Esophagus muscularis mucosa (tissue), 4 donors: ENCODE data around the gene CLIC2. TPM values are rescaled to one million over a fixed set of nuclear protein-coding genes. Genes with fewer than 3 reads are reported as not detected.
"Not testable (repeated sequence)": the region's sequence is repeated elsewhere in the genome, so short reads cannot be mapped to it uniquely, and the experiment has no call there.

ENCODE experiments used
- DNase-seq: peaks from one replicate; pipeline ENCODE4 v3.0.0-alpha.2; 2017; ENCODE audit errors: extremely low spot score
- H3K27ac ChIP-seq, 4 donors: fragments of 200-600 bp; sonication (generic); replicated peaks in 1 of 4; 1 replicate in 3 of 4; 2 replicates in 1 of 4; pipeline ENCODE4 v1.5.1; 2016 to 2019; ENCODE audit warnings: mild to moderate bottlenecking in 1 of 4
- H3K27me3 ChIP-seq, 4 donors: fragments of 200-600 bp; sonication (generic); one replicate each; pipeline versions ENCODE4 v1.5.1 to v1.6.0; 2016 to 2019
- H3K36me3 ChIP-seq, 4 donors: fragments of 200-600 bp; sonication (generic); one replicate each; pipeline ENCODE4 v1.5.1; 2016 to 2019
- H3K4me1 ChIP-seq, 4 donors: fragments of 200-600 bp; sonication (generic); one replicate each; pipeline ENCODE4 v1.5.1; 2016 to 2019
- H3K4me3 ChIP-seq, 4 donors: fragments of 200-600 bp; sonication (generic); 1 replicate in 2 of 4; 2 replicates in 2 of 4; pipeline ENCODE4 v1.5.1; 2016 to 2019; ENCODE audit warnings: mild to moderate bottlenecking in 4 of 4, moderate library complexity in 1 of 4
- H3K9me3 ChIP-seq, 4 donors: fragments of 200-600 bp; sonication (generic); 1 replicate in 3 of 4; 2 replicates in 1 of 4; pipeline ENCODE4 v1.5.1; 2016 to 2019
- EP300 ChIP-seq: sonication (generic); formaldehyde crosslinking; IDR thresholded peaks from one replicate; pipeline ENCODE4 v1.6.1; 2017; ENCODE audit warnings: antibody characterized with exemption
- POLR2A ChIP-seq: fragments of 450-650 bp; IDR thresholded peaks from one replicate; pipeline ENCODE4 v1.6.1; 2017; ENCODE audit warnings: antibody characterized with exemption, moderate library complexity, mild to moderate bottlenecking, low read depth
- POLR2AphosphoS5 ChIP-seq, 2 donors: sonication (generic); formaldehyde crosslinking; IDR thresholded peaks; one replicate each; pipeline ENCODE4 v1.6.1; 2017; ENCODE audit warnings: antibody characterized with exemption in 2 of 2
- WGBS: methylation state at CpG from one replicate; pipeline ENCODE4 v1.1.5; 2018; 5-methylcytosine and 5-hydroxymethylcytosine counted together
- intact Hi-C: fragments of 100-400 bp; cut with DNase I; formaldehyde crosslinking; loops from one replicate; pipeline ENCODE4 v1.15.1; 2023
- total RNA-seq, 4 donors: library from RNA; depleted of rRNA; stranded (reverse); fragments of >200 nt; gene quantifications; one replicate each; pipeline versions ENCODE4 v1.1.0 to v1.2.1, GENCODE V29; 2016
- TF ChIP-seq, protein P1 (sequence below), 3 experiments: fragments of 200-600 bp in 2 of 3; fragments of 450-650 bp in 1 of 3; sonication (generic) in 2 of 3; IDR thresholded peaks; one replicate each; pipeline ENCODE4 v1.5.1; 2017 to 2019; ENCODE audit warnings: antibody characterized with exemption in 3 of 3, mild to moderate bottlenecking in 2 of 3, moderate library complexity in 1 of 3

Gene CLIC2
- total RNA-seq: 10 to 100 TPM; 12.0 to 17.1 (median 12.8) TPM

GRCh38 chrX:155334486-155335336 is at the start of gene CLIC2:
Gene CLIC2 (minus strand): TSS chrX:155334614. CDS start chrX:155334427, 187 bp downstream.
- TF ChIP-seq, protein P1, sequence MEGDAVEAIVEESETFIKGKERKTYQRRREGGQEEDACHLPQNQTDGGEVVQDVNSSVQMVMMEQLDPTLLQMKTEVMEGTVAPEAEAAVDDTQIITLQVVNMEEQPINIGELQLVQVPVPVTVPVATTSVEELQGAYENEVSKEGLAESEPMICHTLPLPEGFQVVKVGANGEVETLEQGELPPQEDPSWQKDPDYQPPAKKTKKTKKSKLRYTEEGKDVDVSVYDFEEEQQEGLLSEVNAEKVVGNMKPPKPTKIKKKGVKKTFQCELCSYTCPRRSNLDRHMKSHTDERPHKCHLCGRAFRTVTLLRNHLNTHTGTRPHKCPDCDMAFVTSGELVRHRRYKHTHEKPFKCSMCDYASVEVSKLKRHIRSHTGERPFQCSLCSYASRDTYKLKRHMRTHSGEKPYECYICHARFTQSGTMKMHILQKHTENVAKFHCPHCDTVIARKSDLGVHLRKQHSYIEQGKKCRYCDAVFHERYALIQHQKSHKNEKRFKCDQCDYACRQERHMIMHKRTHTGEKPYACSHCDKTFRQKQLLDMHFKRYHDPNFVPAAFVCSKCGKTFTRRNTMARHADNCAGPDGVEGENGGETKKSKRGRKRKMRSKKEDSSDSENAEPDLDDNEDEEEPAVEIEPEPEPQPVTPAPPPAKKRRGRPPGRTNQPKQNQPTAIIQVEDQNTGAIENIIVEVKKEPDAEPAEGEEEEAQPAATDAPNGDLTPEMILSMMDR (IDR thresholded peaks at IDR 0.05): no peak
- TF ChIP-seq POLR2AphosphoS5 (IDR thresholded peaks at IDR 0.05): peak; percentile 34 to 72
- no peak for TF ChIP-seq POLR2A
- no peak for TF ChIP-seq EP300
- no peaks in the 10 kb centered on the region for H3K36me3 ChIP-seq
- no peaks in the 10 kb centered on the region for H3K9me3 ChIP-seq
- peak within 1 kb of the TSS; percentile 34 to 47 (median 40) for H3K4me3 ChIP-seq
- DNase-seq: no peak
- peak within 1 kb of the TSS; percentile 26 to 54 (median 42) for H3K27ac ChIP-seq
- H3K27me3 ChIP-seq: no peaks in the 10 kb centered on the region
- 49% methylated on average over 5 of the region's 5 CpGs for WGBS
- intact Hi-C loops: no loop called here
- no peaks in the 10 kb centered on the region for H3K4me1 ChIP-seq

GRCh38 chrX:155382529-155382967 is 48.1 kb upstream of the CLIC2 start:
- DNase-seq, H3K27me3 ChIP-seq, intact Hi-C loops, H3K36me3 ChIP-seq, H3K4me1 ChIP-seq, H3K9me3 ChIP-seq, H3K4me3 ChIP-seq, H3K27ac ChIP-seq: not testable (repeated sequence)
- no CpG with 5 or more reads among the region's 64 CpGs for WGBS

DNA sequence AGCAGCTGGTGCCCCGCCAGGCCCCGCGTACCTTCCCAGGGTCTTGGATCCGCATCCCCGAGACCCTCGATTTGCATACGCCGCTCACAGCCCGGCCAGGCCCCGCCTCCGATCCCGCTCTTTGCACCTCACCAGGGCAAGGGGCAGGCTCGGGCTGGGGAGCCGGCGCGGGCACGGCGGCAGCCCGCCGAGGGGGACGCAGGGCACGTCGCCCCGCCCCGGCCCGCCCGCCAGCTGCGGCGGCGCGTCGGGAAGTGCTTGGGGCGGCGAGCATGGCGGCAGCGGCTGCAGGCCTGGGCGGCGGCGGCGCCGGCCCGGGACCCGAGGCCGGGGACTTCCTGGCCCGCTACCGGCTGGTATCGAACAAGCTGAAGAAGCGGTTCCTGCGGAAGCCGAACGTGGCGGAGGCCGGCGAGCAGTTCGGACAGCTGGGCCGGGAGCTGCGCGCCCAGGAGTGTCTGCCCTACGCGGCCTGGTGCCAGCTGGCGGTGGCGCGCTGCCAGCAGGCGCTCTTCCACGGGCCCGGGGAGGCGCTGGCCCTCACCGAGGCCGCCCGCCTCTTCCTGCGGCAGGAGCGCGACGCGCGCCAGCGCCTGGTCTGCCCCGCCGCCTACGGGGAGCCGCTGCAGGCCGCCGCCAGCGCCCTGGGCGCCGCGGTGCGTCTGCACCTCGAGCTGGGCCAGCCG is 47.6 kb upstream of the CLIC2 start, which contains the start of gene F8A2:
Gene F8A2 (plus strand): TSS at position 253 of the 686 bp plus-strand sequence. CDS start 20 bp downstream, at position 273.
- H3K36me3 ChIP-seq, intact Hi-C loops, H3K4me1 ChIP-seq, H3K9me3 ChIP-seq, H3K4me3 ChIP-seq, H3K27ac ChIP-seq, H3K27me3 ChIP-seq, DNase-seq: not testable (repeated sequence)
- WGBS: no CpG with 5 or more reads among the region's 90 CpGs

DNA sequence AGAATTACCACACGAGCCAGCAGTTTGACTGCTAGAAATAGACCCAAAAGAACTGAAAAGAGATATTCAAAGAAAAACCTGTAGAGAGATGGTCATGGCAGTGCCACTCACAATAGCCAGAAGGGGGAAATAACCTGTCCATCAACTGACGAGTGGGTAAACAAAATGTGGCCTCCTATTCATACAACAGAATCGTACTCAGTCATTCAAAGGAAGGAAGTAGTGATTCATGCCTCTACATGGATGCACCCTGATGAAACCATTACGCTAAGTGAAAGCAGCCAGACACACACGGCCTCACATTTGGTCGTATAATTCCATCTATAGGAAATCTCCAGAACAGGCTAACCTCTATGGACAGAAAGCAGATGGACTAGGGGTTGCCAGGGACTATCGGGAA is 45.4 kb upstream of the CLIC2 start:
- H3K27ac ChIP-seq, H3K4me3 ChIP-seq, H3K36me3 ChIP-seq, H3K4me1 ChIP-seq, H3K27me3 ChIP-seq, H3K9me3 ChIP-seq, DNase-seq, intact Hi-C loops: not testable (repeated sequence)
- no CpG with 5 or more reads among the region's 7 CpGs for WGBS

- H3K9me3 ChIP-seq, H3K27me3 ChIP-seq, DNase-seq, H3K27ac ChIP-seq, H3K36me3 ChIP-seq, intact Hi-C loops, H3K4me3 ChIP-seq, H3K4me1 ChIP-seq: not testable (repeated sequence)
- no CpG with 5 or more reads among the region's 9 CpGs for WGBS
These were observed 39.5 kb upstream of the CLIC2 start for GRCh38 chrX:155373777-155374458.

- DNase-seq, H3K27ac ChIP-seq, H3K9me3 ChIP-seq, H3K4me3 ChIP-seq, H3K4me1 ChIP-seq, H3K27me3 ChIP-seq, intact Hi-C loops, H3K36me3 ChIP-seq: not testable (repeated sequence)
- WGBS: no CpG with 5 or more reads among the region's 7 CpGs
These were observed 29.3 kb upstream of the CLIC2 start for GRCh38 chrX:155363712-155364111.

DNA sequence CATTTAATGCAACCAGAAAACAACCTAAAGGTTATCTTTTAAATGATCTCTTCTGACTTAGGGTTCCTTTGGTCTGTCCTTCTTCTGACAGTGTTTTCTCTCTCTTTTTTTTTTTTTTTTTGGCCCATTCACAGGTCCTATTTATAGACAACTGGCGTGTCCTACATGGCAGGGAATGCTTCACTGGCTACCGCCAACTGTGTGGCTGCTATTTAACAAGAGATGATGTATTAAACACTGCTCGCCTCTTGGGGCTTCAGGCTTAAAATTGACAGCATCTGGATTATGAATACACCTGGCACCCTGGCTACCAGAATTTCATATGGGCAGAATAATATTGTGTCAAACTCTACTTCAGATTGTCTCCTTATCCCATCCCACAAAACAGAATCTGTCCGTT is 15.0 kb upstream of the CLIC2 start:
- WGBS: no CpG with 5 or more reads among the region's 4 CpGs
- H3K36me3 ChIP-seq, H3K4me3 ChIP-seq, H3K27ac ChIP-seq, H3K27me3 ChIP-seq, intact Hi-C loops, DNase-seq, H3K9me3 ChIP-seq, H3K4me1 ChIP-seq: not testable (repeated sequence)

DNA sequence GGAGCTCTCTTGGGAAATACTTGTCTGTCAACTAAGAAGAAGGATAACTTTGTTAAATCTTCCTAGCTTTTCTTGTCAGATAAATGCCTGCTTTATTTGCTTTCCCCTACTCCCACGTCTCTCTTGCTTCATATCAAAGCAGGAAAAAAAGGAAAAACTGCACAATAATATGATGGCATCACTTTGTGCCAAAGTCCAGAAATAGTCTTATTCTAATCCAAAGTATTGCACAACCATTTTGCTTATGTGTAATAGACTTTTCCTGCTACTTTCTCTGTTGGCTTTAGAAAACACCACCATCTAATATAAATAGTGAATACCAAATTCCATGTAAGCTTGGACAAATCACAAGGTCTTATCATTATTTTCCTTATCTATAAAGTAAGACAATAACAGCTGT is 11.3 kb upstream of the CLIC2 start:
- intact Hi-C loops, H3K4me1 ChIP-seq, H3K36me3 ChIP-seq, DNase-seq, H3K27me3 ChIP-seq, H3K27ac ChIP-seq, H3K9me3 ChIP-seq, H3K4me3 ChIP-seq: not testable (repeated sequence)
- no CpG with 5 or more reads among the region's 1 CpG for WGBS

GRCh38 chrX:155335337-155335712 is 911 bp upstream of the CLIC2 start:
- H3K4me1 ChIP-seq, H3K4me3 ChIP-seq, H3K36me3 ChIP-seq, DNase-seq, H3K9me3 ChIP-seq, H3K27me3 ChIP-seq, intact Hi-C loops: not testable (repeated sequence)
- WGBS: 67% methylated on average over 1 of the region's 1 CpG
- H3K27ac ChIP-seq: peak overlapping the region in 2 of 4 donors; percentile 26 to 48
